Activated T-cell treated with anti-CD3 and anti-CD28 coated beads, Interleukin-2, amount 50 U/mL, for 48 hours (primary cell): Measurements from ENCODE around the gene PSTPIP1.

Experiments
- DNase-seq, 2 experiments: peaks; one replicate each; pipeline ENCODE4 v3.0.0-alpha.2; 2020

PSTPIP1 gene

DNA sequence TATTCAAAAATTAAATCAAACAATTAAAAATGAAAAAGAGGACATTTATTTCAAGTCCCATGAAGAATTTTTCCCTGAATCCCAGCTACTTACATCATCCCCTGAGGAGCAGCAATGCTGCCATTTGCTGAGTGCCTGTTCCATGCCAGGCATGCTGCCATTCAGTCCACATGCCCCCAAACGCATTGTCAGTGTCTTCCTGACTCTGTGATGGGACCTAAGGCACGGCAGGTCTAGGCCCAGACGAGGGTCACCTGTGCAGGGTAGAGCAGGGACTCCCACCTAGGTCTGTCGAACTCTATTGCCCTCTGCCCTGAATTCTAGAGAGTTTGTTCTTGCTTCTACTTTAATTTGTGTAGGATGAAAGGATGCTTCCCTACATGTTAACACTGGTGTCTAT, 7.0 kb downstream of the PSTPIP1 start:
- no peak for DNase-seq

DNA sequence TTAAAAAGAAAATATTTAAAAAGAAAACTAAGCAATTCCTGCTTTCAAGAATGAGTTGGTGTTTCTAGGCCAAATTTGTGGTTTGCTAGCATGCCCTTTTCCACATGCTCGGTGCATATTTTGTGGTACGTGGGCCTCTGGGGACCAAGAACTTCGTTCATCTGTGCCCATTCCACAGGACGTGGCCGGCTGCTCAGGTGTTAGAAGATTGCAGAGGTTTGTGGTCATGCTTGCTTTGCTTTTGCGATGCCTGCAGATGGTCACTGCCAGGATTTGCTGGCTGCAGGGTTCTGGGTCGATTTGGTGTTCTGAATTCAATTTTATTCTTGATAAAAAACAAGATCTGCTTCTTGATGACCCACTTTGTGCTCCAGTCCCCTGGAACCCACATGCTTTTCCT, 7.5 kb downstream of the PSTPIP1 start:
- peak in 1 of 2 experiments; percentile 37 for DNase-seq

DNA sequence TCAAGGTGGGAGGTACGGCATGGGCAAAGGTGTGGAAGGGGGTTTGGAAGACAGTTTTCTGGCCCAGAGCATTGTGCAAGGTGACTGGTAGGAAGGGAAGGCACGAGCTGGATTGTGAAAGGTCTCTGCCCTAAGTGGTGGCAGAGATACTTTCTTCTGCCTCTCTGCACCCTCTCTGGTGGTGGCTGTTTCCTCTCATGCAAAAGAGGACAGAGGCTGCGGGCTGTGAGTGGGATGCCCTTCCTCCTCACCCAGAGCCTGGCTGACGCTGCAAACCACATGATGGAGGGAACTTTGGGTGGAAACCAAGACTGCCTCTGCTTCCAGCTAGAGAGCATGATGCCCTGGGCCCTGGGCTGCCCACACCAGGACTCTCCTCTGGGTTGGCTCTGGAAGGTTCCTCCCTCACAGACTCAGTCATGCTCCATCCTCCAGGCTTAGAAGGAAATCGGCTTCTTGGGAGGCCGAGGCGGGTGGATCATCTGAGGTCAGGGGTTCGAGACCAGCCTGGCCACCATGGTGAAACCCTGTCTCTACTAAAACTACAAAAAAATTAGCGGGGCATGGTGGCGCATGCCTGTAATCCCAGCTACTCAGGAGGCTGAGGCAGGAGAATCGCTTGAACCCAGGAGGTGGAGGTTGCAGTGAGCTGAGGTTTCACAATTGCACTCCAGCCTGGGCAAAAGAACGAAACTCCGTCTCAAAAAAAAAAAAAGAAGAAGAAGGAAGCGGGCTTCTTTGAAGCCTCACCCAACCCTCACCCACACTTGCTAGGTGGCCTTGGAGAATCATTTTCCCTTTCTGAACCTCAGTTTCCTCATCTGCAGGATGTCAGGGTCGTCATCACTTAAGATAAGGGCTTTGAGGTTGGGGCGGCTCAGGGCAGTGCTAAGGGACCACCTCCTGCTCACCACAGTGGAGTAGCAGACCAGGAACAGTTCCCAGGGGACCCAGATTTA, 8.3 kb downstream of the PSTPIP1 start:
- DNase-seq = peak; percentile 83 to 86

DNA sequence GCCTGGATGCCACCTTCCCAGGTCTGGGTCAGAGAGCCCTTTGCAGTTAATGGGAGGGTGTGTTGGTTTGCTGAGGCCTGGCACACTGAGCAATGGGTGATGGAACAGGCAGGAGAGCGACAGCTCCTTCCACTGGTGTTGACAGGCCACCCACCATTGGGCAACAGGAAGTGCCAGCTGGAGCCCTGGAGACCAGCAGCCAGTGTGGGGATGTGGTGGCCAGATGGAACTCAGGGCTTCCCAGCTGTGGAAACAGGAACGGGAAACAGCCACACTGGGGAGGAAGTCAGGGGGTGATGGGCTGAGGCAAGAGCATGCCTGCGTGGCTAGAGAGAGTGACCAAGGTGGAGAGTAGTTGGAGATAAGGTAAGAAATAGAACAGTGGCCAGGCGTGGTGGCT, 9.3 kb downstream of the PSTPIP1 start:
- DNase-seq = peak in 1 of 2 experiments; percentile 30

DNA sequence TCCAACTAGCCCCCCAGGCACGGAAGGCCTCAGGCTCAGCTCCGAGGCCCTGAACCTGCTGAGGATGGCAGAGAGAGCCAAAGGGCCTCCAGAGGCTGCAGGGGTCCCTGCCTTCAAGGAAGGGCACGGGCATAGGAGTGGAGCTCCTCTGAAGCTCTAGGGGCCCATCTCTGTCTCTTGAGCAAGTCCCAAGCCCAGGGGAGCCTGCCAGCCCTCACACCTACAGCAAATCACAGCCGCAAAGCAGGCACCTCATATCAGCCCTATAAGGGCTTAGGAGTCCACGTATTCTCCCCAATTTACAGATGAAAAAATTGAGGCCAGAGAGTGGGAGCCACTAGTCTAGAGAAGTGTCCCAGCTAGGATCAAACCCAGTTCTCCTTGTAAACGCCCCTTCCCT, 14.2 kb downstream of the PSTPIP1 start:
- DNase-seq = no peak

DNA sequence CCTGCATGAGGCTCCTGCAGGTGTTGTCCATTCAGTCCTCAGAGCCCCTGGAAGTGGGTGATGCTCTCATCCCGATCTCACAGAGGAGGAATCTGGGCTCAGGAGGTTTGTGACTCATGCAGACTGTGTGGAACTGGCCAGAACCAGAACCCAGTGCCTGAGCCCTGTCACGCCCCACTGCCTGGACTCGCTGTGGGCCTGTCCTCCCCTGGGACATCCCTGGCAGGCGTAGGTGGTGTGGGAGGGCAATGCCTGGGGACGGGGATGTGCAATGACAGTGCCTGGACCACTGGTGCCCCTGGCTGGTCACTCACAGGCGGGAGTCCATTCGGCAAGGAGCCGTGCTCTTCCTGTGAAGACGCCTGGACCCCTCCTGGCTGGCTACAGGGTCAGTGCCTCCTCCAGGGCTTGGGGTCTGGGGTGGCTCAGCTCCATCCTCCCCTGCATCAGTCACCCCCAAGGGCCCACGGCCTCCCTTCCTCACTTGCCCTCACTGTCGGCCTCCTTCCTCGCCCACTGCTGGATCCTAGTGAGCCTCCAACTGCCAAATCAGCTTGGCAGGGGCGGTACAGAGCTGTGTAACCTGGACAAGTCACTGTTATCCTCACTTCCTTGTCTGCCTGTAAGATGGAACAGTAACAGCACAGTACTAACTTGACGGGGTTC, 14.9 kb downstream of the PSTPIP1 start:
- DNase-seq = no peak

DNA sequence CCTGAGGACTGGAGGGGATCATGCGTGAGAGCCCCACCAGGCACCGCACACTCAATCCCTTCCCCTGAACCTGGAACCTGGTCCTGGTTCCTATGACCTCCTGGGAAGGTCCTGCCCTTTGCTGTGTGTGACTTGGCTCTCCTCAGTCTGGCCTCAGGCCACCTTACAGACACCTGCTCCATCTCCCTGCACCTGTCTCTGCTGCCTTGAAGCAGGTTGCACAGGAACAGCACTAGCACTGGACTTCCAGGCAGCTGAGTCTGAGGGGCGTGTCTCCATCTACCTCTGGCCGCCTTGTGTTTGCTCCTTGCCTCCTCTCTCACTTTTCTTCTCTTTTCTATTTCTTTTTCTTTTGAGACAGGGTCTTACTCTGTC, 15.4 kb downstream of the PSTPIP1 start:
- no peak for DNase-seq

DNA sequence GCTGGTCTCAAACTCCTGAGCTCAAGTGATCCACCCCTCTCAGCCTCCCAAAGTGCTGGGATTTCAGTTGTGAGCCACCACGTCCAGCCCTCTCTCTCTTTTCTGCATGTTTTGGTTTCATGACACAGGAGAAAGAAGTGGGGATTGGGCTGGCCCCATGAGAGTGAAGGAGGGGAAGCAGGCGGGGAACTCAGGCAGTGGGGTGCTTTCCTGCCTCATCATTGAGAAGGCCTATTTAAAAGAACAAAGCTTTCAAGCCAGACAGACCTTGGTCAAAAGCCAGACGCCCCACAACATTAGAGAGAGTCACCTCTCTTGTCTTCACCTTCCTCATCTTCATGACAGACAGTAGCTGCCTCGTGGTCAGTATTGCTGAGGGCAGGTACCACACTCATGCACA, 15.9 kb downstream of the PSTPIP1 start:
- DNase-seq = no peak

DNA sequence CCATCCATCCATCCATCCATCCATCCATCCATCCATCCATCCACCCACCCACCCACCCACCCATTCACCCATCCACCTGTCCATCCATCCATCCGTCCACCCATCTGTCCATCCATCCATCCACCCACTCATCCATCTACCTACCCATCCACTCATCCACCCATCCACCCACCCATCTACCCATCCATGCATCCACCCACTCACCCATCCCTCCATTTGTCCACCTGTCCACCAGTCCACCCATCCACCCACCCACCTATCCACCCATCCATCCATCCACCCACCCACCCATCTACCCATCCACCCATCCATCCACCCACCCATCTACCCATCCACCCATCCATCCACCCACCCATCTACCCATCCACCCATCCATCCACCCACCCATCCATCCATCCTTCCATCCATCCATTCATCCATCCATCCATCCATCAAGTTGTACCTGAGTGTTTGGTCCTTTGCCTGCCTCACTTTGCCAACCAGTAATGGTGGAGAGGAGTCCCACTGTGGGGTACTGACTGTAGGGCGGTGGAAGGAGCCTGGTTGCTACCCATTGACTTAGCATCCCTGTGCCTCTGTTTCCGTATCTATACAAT, 17.3 kb downstream of the PSTPIP1 start:
- DNase-seq = no peak

DNA sequence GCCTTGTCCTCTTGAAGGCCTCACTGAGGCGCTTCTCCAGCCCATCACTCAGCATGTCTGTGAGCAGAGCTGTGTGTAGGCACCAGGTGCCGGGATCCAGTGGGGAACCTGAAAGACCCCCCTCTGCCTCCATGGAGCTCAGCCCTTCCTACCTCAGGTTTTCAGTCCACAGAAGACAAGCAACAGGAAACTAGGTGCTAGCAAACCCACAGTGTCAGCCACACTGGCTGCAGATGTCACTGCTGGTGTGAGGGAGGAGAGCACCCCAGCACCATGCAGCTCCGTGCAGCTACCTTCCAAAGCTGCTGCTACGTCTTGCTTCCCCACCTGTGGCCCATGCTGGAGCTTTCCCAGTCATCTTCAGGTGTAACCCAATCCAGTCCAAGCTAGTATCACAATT, 17.9 kb downstream of the PSTPIP1 start:
- DNase-seq = peak in 1 of 2 experiments; percentile 58

DNA sequence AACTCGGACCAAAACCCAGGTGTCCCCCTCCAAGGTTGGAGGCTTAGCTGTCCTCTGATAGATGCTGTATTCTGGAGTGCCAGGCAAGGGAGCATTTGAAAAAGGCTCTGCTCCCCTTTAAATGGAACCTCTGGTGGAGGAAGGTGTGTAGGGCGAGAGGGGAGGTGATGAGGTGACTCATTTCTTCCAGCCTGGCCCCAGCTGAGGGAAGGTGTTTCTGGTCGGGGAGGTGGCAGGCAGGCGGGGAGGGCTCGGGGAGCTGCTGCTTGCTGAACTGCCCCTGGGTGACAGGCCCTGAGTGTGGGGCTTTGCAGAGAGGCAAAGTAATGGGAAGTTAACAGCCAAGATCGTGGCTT, 18.8 kb downstream of the PSTPIP1 start:
- peak; percentile 83 to 88 for DNase-seq

DNA sequence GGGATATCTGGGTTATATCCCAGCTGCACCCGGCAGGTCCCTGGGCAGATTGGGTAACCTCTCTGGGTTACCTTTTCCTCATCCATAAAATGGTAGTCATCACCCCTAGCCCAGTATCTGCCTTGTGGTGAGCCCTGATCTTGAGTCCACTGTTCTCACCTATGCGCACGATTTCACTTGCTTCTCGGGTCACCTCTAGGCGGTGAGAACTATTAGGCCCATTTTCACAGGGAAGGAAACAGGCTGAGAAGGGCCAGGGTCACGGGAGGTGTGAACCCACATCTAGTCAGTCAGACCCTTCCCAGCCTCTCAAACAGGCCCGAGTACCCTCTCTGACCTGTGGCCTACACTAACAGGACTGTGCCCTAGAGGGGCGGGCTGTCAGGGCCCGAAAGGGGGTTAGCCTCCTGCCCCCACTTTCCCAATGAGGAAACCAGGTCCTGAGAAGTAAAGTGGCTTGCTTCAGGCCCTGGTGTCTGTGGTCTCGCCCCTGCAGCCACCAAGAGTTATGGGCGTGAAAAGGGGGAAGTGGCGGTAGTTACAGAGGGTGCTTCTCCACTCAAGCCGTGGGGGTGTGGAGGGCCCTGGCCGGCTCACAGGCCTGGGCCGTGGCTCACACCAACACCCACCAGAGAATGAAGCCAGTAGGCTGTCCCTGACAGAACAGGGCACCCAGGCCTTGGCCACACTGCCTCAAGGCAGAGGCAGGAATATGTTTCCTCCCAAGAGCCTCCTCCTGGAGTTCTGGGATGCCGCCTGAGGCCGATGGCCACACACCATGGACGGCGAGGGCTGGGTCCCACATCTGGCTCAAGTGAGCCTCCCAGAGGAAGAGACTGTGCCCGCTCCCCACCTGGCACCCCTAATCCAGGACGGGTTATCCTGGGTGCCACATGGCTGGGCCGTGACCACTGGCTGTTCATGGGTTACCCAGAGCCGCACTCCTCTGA, 19.5 kb downstream of the PSTPIP1 start:
- peak in 1 of 2 experiments; percentile 55 for DNase-seq

DNA sequence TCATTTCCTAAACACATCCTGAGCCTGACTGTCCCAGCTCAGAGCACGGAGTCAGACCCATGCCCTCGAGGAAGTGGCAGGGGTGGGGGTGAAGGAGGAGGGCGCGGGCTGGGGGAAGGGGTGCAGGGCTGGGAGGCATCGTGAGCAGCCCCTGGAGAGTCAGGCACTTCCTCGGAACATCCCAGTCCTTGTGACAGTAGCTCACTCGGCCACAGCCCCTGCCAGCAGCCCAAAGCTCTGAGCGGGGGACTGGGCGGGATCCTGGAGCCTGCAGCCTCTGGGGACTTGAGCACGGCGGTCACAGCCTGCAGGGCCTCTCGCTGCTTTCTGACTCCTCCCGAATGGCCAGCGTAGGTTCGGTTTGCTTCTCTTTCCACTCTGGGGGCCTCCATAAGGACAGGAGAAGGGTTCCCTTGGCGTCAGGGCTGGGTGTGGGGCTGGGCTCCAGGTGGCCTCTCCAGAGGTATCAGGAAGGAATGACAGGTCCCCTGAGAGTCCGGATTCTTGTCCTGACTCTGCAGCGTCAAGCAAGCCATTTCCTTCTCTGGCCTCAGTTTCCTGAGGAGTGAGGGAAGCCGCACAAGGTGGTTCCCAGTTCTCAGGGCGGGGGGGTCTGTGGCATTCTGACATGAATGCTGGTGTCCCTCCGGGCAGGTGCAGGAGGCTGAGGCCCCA, 20.9 kb downstream of the PSTPIP1 start:
- no peak for DNase-seq

DNA sequence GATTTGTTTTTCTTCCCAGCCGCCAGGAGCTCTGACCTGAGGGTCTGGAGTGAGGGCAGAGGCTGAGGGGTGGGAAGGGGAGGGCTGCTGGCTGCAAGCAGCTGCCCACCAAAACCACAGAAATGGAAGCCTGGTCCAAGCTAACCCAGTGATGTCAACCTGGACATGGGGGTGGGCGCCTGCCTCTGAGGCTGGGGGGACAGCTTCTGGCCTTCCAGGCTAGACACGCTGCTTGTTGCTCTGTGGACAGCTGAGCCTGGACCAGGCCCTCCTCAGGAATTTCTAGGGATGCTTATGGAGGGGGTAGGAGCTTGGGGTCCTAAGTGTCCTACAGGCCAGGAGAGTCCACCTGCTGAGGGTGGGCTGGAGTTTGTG, 21.4 kb downstream of the PSTPIP1 start:
- DNase-seq = no peak

DNA sequence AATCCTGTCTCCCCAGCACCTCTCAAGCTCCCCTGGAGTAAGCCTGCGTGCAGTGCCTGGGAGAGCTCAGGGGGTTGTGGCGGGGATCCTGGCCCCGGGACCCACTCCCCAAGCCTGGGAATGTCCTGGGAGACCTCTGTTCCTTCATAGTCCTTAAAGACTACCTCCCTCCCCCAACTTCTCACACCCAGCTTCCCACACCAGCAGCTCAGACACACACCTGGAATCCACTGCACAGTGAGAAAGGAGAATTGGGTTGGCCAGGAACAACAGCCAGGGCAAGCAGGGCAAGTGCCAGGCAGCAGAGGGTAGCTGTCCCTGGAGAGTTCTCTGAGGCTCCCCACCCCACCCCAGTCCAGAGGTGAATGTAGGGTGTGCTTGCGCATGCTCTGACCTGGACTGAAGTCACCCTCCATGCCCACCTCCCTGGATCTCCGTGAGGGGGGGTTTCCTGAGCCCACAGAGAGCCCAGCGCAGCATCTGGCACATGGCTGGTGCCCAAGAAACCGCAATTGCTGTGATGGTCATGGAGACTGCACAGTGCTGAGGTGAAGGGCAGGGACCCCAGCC, 22.2 kb downstream of the PSTPIP1 start:
- no peak for DNase-seq

DNA sequence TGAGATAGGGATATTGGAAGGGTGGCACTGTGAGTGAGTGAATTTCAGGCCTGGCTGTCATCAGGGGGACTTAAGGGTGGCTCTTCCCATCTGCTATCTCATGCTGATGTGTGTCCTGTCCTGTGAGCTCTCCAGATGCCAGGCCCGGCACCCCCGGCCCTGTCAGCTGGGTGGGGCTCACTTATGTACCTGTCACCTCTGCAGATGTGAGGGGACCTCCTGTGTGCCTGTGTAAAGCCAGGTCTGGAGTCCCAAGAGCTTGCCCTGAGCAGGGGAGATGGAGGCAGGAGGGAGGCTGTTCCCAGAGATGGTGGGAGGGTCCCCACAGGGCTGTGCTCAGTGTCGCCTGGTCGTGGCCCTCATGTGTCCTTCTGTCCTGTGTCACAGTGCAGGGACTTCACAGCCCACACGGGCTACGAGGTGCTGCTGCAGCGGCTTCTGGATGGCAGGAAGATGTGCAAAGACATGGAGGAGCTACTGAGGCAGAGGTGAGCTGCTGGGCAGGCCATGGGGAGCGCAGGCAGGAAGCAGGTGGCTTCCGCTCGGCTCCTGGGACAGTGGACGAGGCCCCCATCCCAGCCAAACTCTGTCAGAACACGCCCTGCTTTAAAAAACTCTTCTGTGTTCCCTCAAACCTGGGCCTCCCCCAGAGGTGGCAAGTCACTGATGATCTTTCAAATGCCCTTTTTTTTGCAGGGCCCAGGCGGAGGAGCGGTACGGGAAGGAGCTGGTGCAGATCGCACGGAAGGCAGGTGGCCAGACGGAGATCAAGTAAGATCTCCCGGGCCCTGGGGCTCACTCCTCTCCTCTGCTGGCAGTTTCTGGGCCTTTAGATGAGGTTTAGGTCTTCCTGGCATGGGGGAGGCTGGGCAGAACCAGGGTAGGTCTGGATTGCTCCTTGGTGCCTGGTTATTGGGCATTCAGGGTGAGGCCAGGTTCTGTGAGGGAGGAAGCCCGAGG, 23.1 kb downstream of the PSTPIP1 start:
- DNase-seq = no peak

DNA sequence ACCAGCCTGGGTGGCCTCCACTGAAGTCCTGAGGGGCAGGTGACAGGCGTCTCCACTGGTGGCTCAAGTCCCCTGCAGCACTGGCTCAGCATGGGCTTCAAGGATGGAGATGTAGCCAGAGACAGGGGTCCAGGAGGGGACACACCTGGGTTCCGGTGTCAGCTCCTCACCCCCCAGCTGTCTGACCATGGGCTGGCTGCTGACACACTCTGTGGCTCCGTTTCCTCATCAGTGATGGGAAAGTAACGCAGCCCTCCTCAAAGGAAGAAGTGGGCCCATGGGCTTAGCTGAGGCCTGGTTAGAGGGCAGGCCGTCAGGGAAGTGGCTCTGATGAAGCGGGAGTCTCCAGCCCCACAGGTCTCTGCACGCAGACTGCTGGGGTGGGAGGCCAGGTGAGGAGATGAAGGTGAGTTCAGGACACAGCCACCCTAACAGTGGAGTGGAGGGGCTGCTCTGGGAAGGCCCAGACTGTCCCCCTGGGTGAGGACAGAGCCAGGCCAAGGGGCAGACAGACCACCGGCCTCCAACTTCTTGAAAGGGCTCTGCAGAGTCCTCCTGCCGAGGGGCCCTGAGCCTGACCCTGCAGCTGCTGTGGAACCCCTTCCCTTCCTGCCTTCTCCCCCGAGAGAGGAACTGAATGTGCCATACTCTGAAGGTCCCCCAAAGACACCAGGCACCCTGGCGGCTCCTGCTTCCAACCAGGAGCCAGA, 24.0 kb downstream of the PSTPIP1 start:
- no peak for DNase-seq

DNA sequence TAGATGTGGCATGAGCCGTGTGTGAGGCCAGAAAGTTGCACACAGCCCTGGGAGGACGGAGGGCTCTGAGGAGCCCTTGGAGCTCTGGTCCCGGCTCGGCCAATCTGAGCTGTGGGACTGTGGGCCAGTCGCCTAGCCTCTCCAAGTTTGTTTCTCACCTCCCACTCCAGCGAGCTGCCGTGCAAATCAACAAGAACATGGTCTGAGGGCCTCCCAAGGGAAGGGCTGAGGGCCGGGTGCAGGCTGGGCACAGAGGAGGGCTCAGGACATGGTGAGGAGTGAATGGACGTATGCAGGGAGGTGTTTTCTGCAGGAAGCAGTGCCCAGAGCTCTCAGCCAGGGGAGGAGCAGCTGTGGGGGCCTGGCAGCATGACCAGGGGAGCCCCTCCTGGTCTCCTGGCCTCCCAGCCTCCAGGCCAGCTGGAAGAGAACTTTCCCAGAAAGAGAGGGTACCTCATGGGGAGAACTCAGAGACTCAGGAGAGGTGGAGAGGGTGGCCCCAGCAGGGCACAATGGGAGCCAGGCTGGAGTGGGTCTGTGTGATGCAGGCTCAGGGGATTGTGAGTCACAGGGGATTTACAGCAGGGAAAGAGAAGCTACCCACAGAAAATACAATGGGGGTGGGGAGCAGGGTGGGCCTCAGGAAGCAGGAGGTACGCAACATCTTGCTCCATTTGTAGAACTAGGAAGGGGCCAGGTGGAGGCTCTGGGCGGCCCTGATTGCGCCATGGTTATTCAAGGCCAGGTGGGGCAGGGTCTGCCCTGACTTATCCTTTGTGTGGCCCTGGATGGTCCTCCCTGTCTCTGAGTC, 24.8 kb downstream of the PSTPIP1 start:
- peak; percentile 68 to 73 for DNase-seq
